ENCODE measurements around the gene MARS1. TPM values are rescaled to one million over a fixed set of nuclear protein-coding genes. Genes with fewer than 3 reads are reported as not detected.

MARS1 gene
- total RNA-seq, 1 donor from 2014 or later = 351 TPM

DNA sequence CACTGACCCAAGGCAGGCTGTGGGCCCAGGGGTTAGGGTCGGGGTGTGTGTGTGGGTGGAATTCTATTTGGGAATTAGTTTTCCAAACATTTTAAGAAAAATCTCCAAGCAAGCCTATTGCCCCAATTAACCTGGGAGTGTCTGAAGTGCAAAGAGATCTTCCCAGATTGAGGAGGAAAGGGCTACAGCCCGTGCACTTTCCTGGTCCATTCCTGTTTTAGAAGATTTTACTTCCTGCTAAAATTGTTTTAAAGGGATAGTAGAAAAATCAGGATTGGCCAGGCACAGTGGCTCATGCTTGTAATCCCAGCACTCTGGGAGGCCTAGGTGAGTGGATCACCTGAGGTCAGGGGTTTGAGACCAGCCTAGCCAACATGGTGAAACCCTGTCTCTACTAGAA lies 53.8 kb downstream of the MARS1 start:
- Mint-ChIP-seq H3K27ac (ENCODE audit: unreplicated experiment) (no peak overlapping the region), H3K4me3 (ENCODE audit: unreplicated experiment) (no peak overlapping the region), H3K9me3 (ENCODE audit: unreplicated experiment) (no peaks in the 10 kb centered on the region), H3K27me3 (ENCODE audit: low read depth, unreplicated experiment) (no peaks in the 10 kb centered on the region), H3K4me1 (ENCODE audit: low read depth, unreplicated experiment) (peaks cover 28% of the 10 kb centered on the region), H3K36me3 (ENCODE audit: low read depth, unreplicated experiment) (peaks cover 17% of the 10 kb centered on the region)
- no peak overlapping the region for H3K4me3 ChIP-seq (ENCODE audit: insufficient read depth, low read depth, low read length)
- TF ChIP-seq, protein P1, sequence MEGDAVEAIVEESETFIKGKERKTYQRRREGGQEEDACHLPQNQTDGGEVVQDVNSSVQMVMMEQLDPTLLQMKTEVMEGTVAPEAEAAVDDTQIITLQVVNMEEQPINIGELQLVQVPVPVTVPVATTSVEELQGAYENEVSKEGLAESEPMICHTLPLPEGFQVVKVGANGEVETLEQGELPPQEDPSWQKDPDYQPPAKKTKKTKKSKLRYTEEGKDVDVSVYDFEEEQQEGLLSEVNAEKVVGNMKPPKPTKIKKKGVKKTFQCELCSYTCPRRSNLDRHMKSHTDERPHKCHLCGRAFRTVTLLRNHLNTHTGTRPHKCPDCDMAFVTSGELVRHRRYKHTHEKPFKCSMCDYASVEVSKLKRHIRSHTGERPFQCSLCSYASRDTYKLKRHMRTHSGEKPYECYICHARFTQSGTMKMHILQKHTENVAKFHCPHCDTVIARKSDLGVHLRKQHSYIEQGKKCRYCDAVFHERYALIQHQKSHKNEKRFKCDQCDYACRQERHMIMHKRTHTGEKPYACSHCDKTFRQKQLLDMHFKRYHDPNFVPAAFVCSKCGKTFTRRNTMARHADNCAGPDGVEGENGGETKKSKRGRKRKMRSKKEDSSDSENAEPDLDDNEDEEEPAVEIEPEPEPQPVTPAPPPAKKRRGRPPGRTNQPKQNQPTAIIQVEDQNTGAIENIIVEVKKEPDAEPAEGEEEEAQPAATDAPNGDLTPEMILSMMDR (IDR thresholded peaks at IDR 0.05; ENCODE audit: insufficient read depth, low read depth, low read length) = no peak
- no peak for TF ChIP-seq EZH2 (IDR thresholded peaks at IDR 0.05; ENCODE audit: insufficient read depth, low read length)
- H3K27me3 ChIP-seq (ENCODE audit: insufficient read depth, low read length) = no peaks in the 10 kb centered on the region
- H3K9me3 ChIP-seq (ENCODE audit: insufficient read depth, low read depth, low read length) = no peaks in the 10 kb centered on the region
- H3K4me1 ChIP-seq (ENCODE audit: insufficient read depth, low read length) = peaks cover 21% of the 10 kb centered on the region
- peak overlapping the region; percentile 2 for H3K4me2 ChIP-seq (ENCODE audit: low read length)
- H3K79me2 ChIP-seq (ENCODE audit: insufficient read depth, low read length) = peaks cover 57% of the 10 kb centered on the region
- H4K20me1 ChIP-seq (ENCODE audit: insufficient read depth, low read length) = peaks cover 66% of the 10 kb centered on the region
- H3K36me3 ChIP-seq (ENCODE audit: insufficient read depth, low read length) = peaks cover 15% of the 10 kb centered on the region
- no peak overlapping the region for H2AFZ ChIP-seq (ENCODE audit: low read depth, low read length)
- no peak overlapping the region for H3K9ac ChIP-seq (ENCODE audit: low read length)
- no peak for DNase-seq (ENCODE audit: low read depth)
- no peak for FAIRE-seq
- H3K27ac ChIP-seq (ENCODE audit: low read depth, low read length) = no peak overlapping the region

DNA sequence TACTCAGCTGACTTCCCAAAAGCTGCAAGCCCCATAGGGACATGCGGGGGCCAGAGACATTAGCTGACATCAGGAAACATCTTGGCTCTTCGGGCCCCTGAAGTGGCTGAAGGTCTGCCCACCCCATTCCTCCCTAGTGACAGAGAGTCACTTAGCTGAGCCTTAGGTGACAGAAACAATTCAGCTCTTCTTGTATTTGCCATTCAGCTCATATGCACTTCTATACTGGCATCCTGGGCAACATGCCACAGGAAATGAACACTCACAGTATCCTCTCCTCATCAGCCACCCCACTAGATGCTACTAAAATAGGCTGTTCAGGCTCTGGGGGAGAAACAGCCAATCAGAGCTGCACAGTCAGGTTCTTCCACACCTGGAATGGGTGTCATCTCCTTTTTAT lies 55.7 kb downstream of the MARS1 start:
- H3K4me1 Mint-ChIP-seq (ENCODE audit: low read depth, unreplicated experiment) = peaks cover 28% of the 10 kb centered on the region

More for the DNA sequence above, 55.7 kb downstream of the MARS1 start:
- no peaks in the 10 kb centered on the region for H3K9me3 Mint-ChIP-seq (ENCODE audit: unreplicated experiment)
- Histone ChIP-seq H3K4me1 (ENCODE audit: insufficient read depth, low read length) (peaks cover 25% of the 10 kb centered on the region), H3K9ac (ENCODE audit: low read length) (no peak overlapping the region), H3K36me3 (ENCODE audit: insufficient read depth, low read length) (peaks cover 6% of the 10 kb centered on the region), H3K79me2 (ENCODE audit: insufficient read depth, low read length) (peaks cover 60% of the 10 kb centered on the region), H3K9me3 (ENCODE audit: insufficient read depth, low read depth, low read length) (no peaks in the 10 kb centered on the region), H2AFZ (ENCODE audit: low read depth, low read length) (no peak overlapping the region), H3K4me3 (ENCODE audit: insufficient read depth, low read depth, low read length) (no peak overlapping the region), H3K27ac (ENCODE audit: low read depth, low read length) (no peak overlapping the region), H3K27me3 (ENCODE audit: insufficient read depth, low read length) (peaks cover 2% of the 10 kb centered on the region), H4K20me1 (ENCODE audit: insufficient read depth, low read length) (peaks cover 57% of the 10 kb centered on the region), H3K4me2 (ENCODE audit: low read length) (no peak overlapping the region)
- TF ChIP-seq, protein P1 (IDR thresholded peaks at IDR 0.05; ENCODE audit: insufficient read depth, low read depth, low read length) = no peak
- TF ChIP-seq EZH2 (IDR thresholded peaks at IDR 0.05; ENCODE audit: insufficient read depth, low read length) = no peak
- FAIRE-seq (no peak), DNase-seq (ENCODE audit: low read depth) (no peak)
- H3K27ac Mint-ChIP-seq (ENCODE audit: unreplicated experiment) = no peak overlapping the region
- peaks cover 13% of the 10 kb centered on the region for H3K36me3 Mint-ChIP-seq (ENCODE audit: low read depth, unreplicated experiment)
- no peak overlapping the region for H3K4me3 Mint-ChIP-seq (ENCODE audit: unreplicated experiment)
- H3K27me3 Mint-ChIP-seq (ENCODE audit: low read depth, unreplicated experiment) = peaks cover 3% of the 10 kb centered on the region
